ENCODE measurements around the gene AMY2B. TPM values are rescaled to one million over a fixed set of nuclear protein-coding genes. Genes with fewer than 3 reads are reported as not detected.

Gene AMY2B
- total RNA-seq: 5.7 and 9.2 TPM in 2 replicates

GRCh38 chr1:103571289-103571688 lies at the start of gene AMY2B:
AMY2B (plus strand) TSS chr1:103571589; CDS start chr1:103571603, 14 bp downstream.

GRCh38 chr1:103525607-103526507 lies 45.5 kb upstream of the AMY2B start, which contains the start of gene RNPC3:
RNPC3 (plus strand) TSS chr1:103525699; CDS start chr1:103526071, 372 bp downstream.

GRCh38 chr1:103616994-103617477 lies 45.6 kb downstream of the AMY2B start, which contains the start of gene AMY2A:
AMY2A (plus strand) TSS chr1:103617427; CDS start chr1:103617441, 14 bp downstream.

Other genes with a start within 250 kb of the AMY2B start
- 19.2 and 22.5 TPM in 2 replicates for gene RNPC3, start 45.9 kb upstream of the AMY2B start, total RNA-seq
- gene AMY2A, start 45.8 kb downstream of the AMY2B start, total RNA-seq: not detected in 2 replicates
- not detected in 2 replicates for gene AMY1A, start 84.2 kb downstream of the AMY2B start, total RNA-seq
- gene AMY1B, start 124.6 kb downstream of the AMY2B start, total RNA-seq: not detected in 2 replicates
- not detected in 2 replicates for gene AMY1C, start 178.3 kb downstream of the AMY2B start, total RNA-seq

Measured in articular chondrocyte of knee joint (primary cell).